Mononuclear cell (primary cell): ENCODE data around the gene PTCH2. TPM values are rescaled to one million over a fixed set of nuclear protein-coding genes. Genes with fewer than 3 reads are reported as not detected.
"Not testable (repeated sequence)": the region's sequence is repeated elsewhere in the genome, so short reads cannot be mapped to it uniquely, and the experiment has no call there.

Experiments
- H3K27me3 ChIP-seq: 2 replicates; pipeline ENCODE4 v1.6.0; 2011; ENCODE audit warnings: low read length, control low read depth; ENCODE audit not compliant: insufficient read depth
- H3K4me1 ChIP-seq: 2 replicates; pipeline ENCODE4 v1.5.1; 2011; ENCODE audit warnings: mild to moderate bottlenecking, low read length, control low read depth; ENCODE audit not compliant: insufficient read depth
- H3K4me3 ChIP-seq: 2 replicates; pipeline ENCODE4 v1.5.1; 2011; ENCODE audit warnings: mild to moderate bottlenecking, low read length, moderate library complexity
- H3K9me3 ChIP-seq: 2 replicates; pipeline ENCODE4 v1.5.1; 2011; ENCODE audit warnings: low read depth, mild to moderate bottlenecking, control low read depth, low read length
- total RNA-seq: library from RNA; depleted of rRNA; stranded (reverse); fragments of >200 nt; gene quantifications from one replicate; pipeline ENCODE4 v1.2.3, GENCODE V29; 2012

Gene PTCH2
- total RNA-seq, 1 donor = 0.52 TPM

- H3K9me3 ChIP-seq = no peaks in the 10 kb centered on the region
- H3K4me1 ChIP-seq = peaks cover 77% of the 10 kb centered on the region
- no peaks in the 10 kb centered on the region for H3K27me3 ChIP-seq
- H3K4me3 ChIP-seq = no peak overlapping the region
These were observed 37.6 kb downstream of the PTCH2 start for GRCh38 chr1:44805311-44806024.

GRCh38 chr1:44803312-44804095, 39.5 kb downstream of the PTCH2 start:
- no peaks in the 10 kb centered on the region for H3K9me3 ChIP-seq
- peaks cover 67% of the 10 kb centered on the region for H3K4me1 ChIP-seq
- no peaks in the 10 kb centered on the region for H3K27me3 ChIP-seq
- H3K4me3 ChIP-seq = no peak overlapping the region

GRCh38 chr1:44803062-44803311, 40.1 kb downstream of the PTCH2 start:
- H3K9me3 ChIP-seq = no peaks in the 10 kb centered on the region
- H3K27me3 ChIP-seq = no peaks in the 10 kb centered on the region
- H3K4me3 ChIP-seq = no peak overlapping the region
- peaks cover 62% of the 10 kb centered on the region for H3K4me1 ChIP-seq

- no peaks in the 10 kb centered on the region for H3K27me3 ChIP-seq
- peak overlapping the region; percentile 87 for H3K4me3 ChIP-seq
- H3K9me3 ChIP-seq = no peaks in the 10 kb centered on the region
- peaks cover 57% of the 10 kb centered on the region for H3K4me1 ChIP-seq
These were observed 40.6 kb downstream of the PTCH2 start for GRCh38 chr1:44802306-44803061.

GRCh38 chr1:44801491-44802305, 41.4 kb downstream of the PTCH2 start:
- Histone ChIP-seq H3K9me3 (no peaks in the 10 kb centered on the region), H3K27me3 (no peaks in the 10 kb centered on the region), H3K4me3 (peak overlapping the region; percentile 87), H3K4me1 (peaks cover 49% of the 10 kb centered on the region)

GRCh38 chr1:44799770-44800584, 43.1 kb downstream of the PTCH2 start, which contains the start of gene PLK3:
TSS of gene PLK3 (plus strand) at chr1:44800377. CDS start at chr1:44800464, 87 bp downstream.
- peaks cover 37% of the 10 kb centered on the region for H3K4me1 ChIP-seq
- H3K4me3 ChIP-seq = peak within 1 kb of the TSS; percentile 87
- no peaks in the 10 kb centered on the region for H3K27me3 ChIP-seq
- H3K9me3 ChIP-seq = no peaks in the 10 kb centered on the region

GRCh38 chr1:44798481-44799365, 44.3 kb downstream of the PTCH2 start:
- Histone ChIP-seq H3K4me1 (peaks cover 37% of the 10 kb centered on the region), H3K9me3 (no peaks in the 10 kb centered on the region), H3K27me3 (no peaks in the 10 kb centered on the region), H3K4me3 (no peak overlapping the region)

GRCh38 chr1:44797886-44798285, 45.2 kb downstream of the PTCH2 start:
- not testable (repeated sequence) for H3K27me3 ChIP-seq, H3K4me3 ChIP-seq, H3K9me3 ChIP-seq
- H3K4me1 ChIP-seq = peaks cover 31% of the 10 kb centered on the region

GRCh38 chr1:44792736-44793502, 50.1 kb downstream of the PTCH2 start:
- H3K27me3 ChIP-seq = no peaks in the 10 kb centered on the region
- H3K9me3 ChIP-seq = no peaks in the 10 kb centered on the region
- H3K4me3 ChIP-seq = no peak overlapping the region
- no peaks in the 10 kb centered on the region for H3K4me1 ChIP-seq

- Histone ChIP-seq H3K4me3 (no peak overlapping the region), H3K9me3 (no peaks in the 10 kb centered on the region), H3K27me3 (no peaks in the 10 kb centered on the region), H3K4me1 (peaks cover 5% of the 10 kb centered on the region)
These were observed 51.9 kb downstream of the PTCH2 start for GRCh38 chr1:44790968-44791801.

GRCh38 chr1:44788120-44788860, 54.8 kb downstream of the PTCH2 start, which contains the start of gene BEST4:
TSS of gene BEST4 (minus strand) at chr1:44788170. CDS start at chr1:44787705, 465 bp downstream.
- Histone ChIP-seq H3K4me3 (no peak within 1 kb of the TSS), H3K27me3 (no peaks in the 10 kb centered on the region), H3K4me1 (peaks cover 31% of the 10 kb centered on the region), H3K9me3 (no peaks in the 10 kb centered on the region)
